ENCODE measurements around the gene KLHL1.

- TF ChIP-seq CTCF (IDR thresholded peaks at IDR 0.05 in 4 of 5, conservative IDR thresholded peaks at IDR 0.05 in 1 of 5), result no peak
- no peak for TF ChIP-seq POLR2A (IDR thresholded peaks at IDR 0.05)
Measured at GRCh38 chr13:69677343-69677742, 430.9 kb downstream of the KLHL1 start.
